Chondrocyte (in vitro differentiated cells): ENCODE data around the gene NSL1. TPM values are rescaled to one million over a fixed set of nuclear protein-coding genes. Genes with fewer than 3 reads are reported as not detected.
A peak's percentile ranks its signal among the peaks of the same experiment; 100 is the strongest.

Experiments used
- DNase-seq: peaks from one replicate; pipeline ENCODE4 v3.0.0; 2021; ENCODE audit warnings: mixed read lengths, low spot score
- H3K27ac Mint-ChIP-seq: one replicate; pipeline ENCODE4 v1.8.0; 2021; ENCODE audit warnings: mild to moderate bottlenecking, moderate library complexity, mixed read lengths; ENCODE audit not compliant: unreplicated experiment
- H3K27me3 Mint-ChIP-seq: 2 replicates; pipeline ENCODE4 v1.8.0; 2021; ENCODE audit warnings: low read depth, mixed read lengths
- H3K36me3 Mint-ChIP-seq: 2 replicates; pipeline ENCODE4 v1.8.0; 2021; ENCODE audit warnings: low read depth, mixed read lengths
- H3K4me1 Mint-ChIP-seq: 2 replicates; pipeline ENCODE4 v1.8.0; 2021; ENCODE audit warnings: low read depth, mild to moderate bottlenecking, mixed read lengths
- H3K4me3 Mint-ChIP-seq: one replicate; pipeline ENCODE4 v1.8.0; 2021; ENCODE audit warnings: mild to moderate bottlenecking, moderate library complexity, mixed read lengths; ENCODE audit not compliant: unreplicated experiment
- H3K9me3 Mint-ChIP-seq: 2 replicates; pipeline ENCODE4 v1.8.0; 2021; ENCODE audit warnings: low read depth, mixed read lengths
- CTCF ChIP-seq: fragments of 200-600 bp; sonication (generic); IDR thresholded peaks from 2 replicates; pipeline ENCODE4 v1.5.0; 2021; ENCODE audit warnings: antibody characterized with exemption, mild to moderate bottlenecking, moderate library complexity
- total RNA-seq: library from RNA; stranded (reverse); gene quantifications from 3 replicates; pipeline ENCODE4 v1.2.1, GENCODE V29; 2021

NSL1 gene
- total RNA-seq, 1 donor from 2014 or later = 20.0 TPM

DNA sequence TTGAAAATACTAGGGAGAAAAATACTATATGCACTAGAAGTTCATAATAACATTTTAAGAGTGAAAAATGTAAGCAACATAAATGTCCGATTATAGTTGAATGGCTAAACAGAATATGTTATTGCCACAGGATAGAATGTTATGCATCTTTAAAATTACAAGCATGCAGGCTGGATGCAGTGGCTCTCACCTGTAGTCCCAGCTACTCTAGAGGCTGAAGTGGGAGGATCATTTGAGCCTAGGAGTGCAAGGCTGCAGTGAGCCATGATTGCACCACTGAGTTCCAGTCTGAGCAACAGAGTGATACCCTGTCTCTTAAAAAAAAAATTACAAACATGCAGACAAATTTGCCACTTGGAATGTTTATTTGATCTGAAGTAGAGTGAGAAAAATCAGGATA lies 88.9 kb downstream of the NSL1 start:
- Mint-ChIP-seq H3K4me1 (peaks cover 8% of the 10 kb centered on the region), H3K4me3 (no peak overlapping the region), H3K27me3 (peaks cover 7% of the 10 kb centered on the region), H3K9me3 (no peaks in the 10 kb centered on the region), H3K27ac (no peak overlapping the region), H3K36me3 (no peaks in the 10 kb centered on the region)
- no peak for TF ChIP-seq CTCF
- DNase-seq = no peak

GRCh38 chr1:212701910-212702309 lies 89.7 kb downstream of the NSL1 start:
- Mint-ChIP-seq H3K36me3 (no peaks in the 10 kb centered on the region), H3K9me3 (no peaks in the 10 kb centered on the region), H3K27me3 (peaks cover 14% of the 10 kb centered on the region), H3K27ac (no peak overlapping the region), H3K4me1 (peaks cover 8% of the 10 kb centered on the region), H3K4me3 (no peak overlapping the region)
- DNase-seq = no peak
- TF ChIP-seq CTCF = no peak

DNA sequence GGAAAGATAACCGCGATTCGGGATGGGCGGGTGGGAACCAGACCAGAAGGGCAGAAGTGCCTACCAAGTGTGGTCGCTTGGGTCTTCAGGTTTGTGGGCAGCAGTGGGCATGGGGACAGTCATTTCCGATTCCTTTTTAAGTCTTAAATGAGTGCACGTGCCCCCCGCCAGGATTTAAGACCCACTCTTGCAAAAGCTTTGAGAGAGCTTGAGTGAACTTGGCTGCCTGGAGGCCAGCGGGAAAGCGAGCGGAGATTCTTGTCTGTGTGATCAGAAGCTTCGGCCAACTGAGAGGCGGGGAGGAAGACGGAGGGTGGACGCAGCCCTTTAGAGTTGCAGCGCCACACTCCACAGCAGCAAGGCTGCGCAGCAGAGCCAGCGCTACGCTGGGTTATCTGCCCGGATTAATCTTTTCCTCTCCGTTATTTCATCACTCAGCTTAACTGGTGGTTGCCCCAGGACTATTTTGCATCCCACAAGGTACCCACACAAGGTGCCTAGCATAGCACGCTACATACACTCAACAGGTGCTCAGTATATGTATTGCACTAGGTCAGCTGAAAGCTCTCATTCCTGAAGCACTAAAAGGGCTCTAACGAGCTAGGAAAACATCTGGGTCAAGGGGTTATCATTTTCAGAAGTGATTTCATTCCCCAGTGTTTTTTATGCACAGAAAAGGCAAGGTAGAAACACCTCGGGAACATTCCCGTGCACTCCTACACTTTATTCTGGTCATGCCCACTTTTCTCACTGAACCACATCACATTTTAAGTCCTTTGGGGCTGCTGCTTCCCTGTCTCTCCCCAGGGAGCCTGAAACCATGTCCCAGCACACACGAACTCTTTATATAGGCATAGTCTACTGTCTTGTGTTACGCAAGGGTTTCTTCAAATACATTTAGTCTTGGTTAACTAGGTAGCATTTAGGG lies 90.4 kb downstream of the NSL1 start:
- peaks cover 8% of the 10 kb centered on the region for H3K4me1 Mint-ChIP-seq
- H3K4me3 Mint-ChIP-seq = peak overlapping the region; percentile 76
- H3K27ac Mint-ChIP-seq = no peak overlapping the region
- no peaks in the 10 kb centered on the region for H3K9me3 Mint-ChIP-seq
- peak; percentile 53 for TF ChIP-seq CTCF
- peaks cover 20% of the 10 kb centered on the region for H3K27me3 Mint-ChIP-seq
- no peak for DNase-seq
- H3K36me3 Mint-ChIP-seq = peaks cover 3% of the 10 kb centered on the region

DNA sequence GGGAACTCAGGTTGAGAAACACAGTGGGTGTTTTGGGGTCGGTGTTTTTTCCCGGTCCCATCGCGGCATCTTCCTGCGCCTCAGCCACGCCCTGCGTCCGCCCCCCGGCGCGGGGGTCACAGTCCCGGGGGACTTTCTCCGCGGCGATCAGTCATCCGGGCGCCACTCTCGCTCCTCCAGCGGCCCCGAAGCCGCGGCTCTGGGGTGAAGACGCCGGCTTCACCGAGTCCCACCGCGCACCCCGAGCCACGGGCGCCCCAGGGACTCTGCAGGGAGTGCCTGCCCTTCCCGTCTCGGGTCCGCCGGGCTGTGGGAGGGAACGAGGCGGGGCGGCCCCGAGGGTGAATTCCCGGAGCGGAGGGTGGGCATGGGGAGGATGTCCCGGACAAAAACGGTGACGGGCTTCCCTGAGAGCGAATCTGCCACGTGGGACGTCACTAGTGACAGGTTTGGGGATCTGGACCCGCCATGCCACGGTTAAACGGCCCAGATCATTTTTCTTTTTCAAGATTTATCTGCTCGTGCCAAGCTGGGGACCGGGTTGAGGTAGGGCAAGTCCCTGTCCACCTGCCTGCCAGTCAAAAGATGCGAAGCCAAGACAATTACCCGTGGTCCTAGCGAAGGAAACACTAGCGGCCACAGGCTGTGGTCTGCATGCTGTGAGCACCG lies 91.2 kb downstream of the NSL1 start:
- H3K9me3 Mint-ChIP-seq = no peaks in the 10 kb centered on the region
- no peak for TF ChIP-seq CTCF
- H3K27me3 Mint-ChIP-seq = peaks cover 25% of the 10 kb centered on the region
- peaks cover 8% of the 10 kb centered on the region for H3K4me1 Mint-ChIP-seq
- H3K36me3 Mint-ChIP-seq = peaks cover 6% of the 10 kb centered on the region
- H3K4me3 Mint-ChIP-seq = peak overlapping the region; percentile 76
- H3K27ac Mint-ChIP-seq = no peak overlapping the region
- no peak for DNase-seq

DNA sequence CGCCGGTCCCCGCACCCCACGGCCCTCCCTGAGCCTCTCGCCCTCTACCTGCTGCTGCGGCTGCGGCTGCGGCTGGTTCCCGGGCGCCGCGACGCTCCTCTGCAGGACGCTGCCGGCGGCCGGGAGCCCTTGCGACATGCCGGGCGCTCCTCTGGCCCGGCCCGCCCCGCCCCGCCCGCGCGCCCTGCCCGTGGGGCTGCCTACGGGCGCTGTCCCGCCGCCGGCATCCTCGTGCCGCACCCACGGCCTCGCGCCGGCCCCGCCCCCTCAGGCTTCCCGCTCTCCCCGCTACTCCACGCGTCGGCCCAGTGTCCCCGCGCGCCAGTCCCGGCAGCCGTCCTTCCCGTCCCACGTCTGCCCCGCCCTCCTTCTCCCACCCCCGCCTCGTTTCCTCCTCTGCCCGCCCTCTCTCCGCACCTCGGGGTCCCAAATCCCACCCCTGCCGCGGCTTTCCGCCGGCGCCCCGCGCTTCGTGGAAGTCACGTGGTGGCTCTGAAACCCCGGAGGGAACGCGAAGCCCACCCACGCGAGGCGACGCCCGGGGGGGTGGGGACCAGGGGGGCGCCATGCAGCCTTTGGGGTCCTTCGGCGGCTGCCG lies 91.9 kb downstream of the NSL1 start, which contains the start of gene BATF3:
TSS of gene BATF3 (minus strand) at position 216 of the 598 bp plus-strand sequence. CDS start at position 138, 78 bp downstream.
- DNase-seq = no peak
- peaks cover 6% of the 10 kb centered on the region for H3K36me3 Mint-ChIP-seq
- peak within 1 kb of the TSS; percentile 42 for H3K27ac Mint-ChIP-seq
- TF ChIP-seq CTCF = no peak
- H3K4me3 Mint-ChIP-seq = peak within 1 kb of the TSS; percentile 76
- H3K4me1 Mint-ChIP-seq = peaks cover 8% of the 10 kb centered on the region
- H3K27me3 Mint-ChIP-seq = peaks cover 25% of the 10 kb centered on the region
- H3K9me3 Mint-ChIP-seq = no peaks in the 10 kb centered on the region
